ENCODE data around the gene TRAF3.

- TF ChIP-seq CTCF (IDR thresholded peaks at IDR 0.05; ENCODE audit: insufficient read depth, low read length, poor library complexity, severe bottlenecking) (no peak), EZH2phosphoT487 (conservative IDR thresholded peaks at IDR 0.05; ENCODE audit: low read length) (no peak)
Measured at GRCh38 chr14:102907303-102907844, 130.1 kb downstream of the TRAF3 start.
